H1 (cell line): Measurements from ENCODE around the gene FRA10AC1. TPM values are rescaled to one million over a fixed set of nuclear protein-coding genes. Genes with fewer than 3 reads are reported as not detected.

ENCODE experiments used
- CTCF ChIA-PET: fragments of 300-600 bp; sonication (Branson Sonifier 250); formaldehyde crosslinking; loops from one replicate; lab custom pipeline; 2021; ENCODE audit not compliant: partially characterized antibody; lab: Charles Lee
- POLR2A ChIA-PET: fragments of 300-600 bp; sonication (Branson Sonifier 250); formaldehyde crosslinking; loops from one replicate; lab custom pipeline; 2021; ENCODE audit warnings: inconsistent platforms; ENCODE audit not compliant: partially characterized antibody; lab: Charles Lee
- DNase-seq, 2 experiments: peaks; one replicate each; pipeline versions ENCODE4 v3.0.0 to v3.0.0-alpha.2; 2010 to 2022; ENCODE audit warnings: low spot score in 2 of 2, low read depth in 1 of 2, mixed read lengths in 1 of 2
- FAIRE-seq: peaks from 2 replicates; lab custom pipeline; 2011; peaks lifted over from hg19 to GRCh38; lab: Jason Lieb, UNC
- H2AFZ ChIP-seq: 2 replicates; pipeline ENCODE4 v1.8.1; 2012; ENCODE audit warnings: low read length, inconsistent platforms
- H2AK5ac ChIP-seq: 2 replicates; pipeline ENCODE4 v1.6.1; 2013; ENCODE audit warnings: low read depth, low read length
- H2BK120ac ChIP-seq: replicated peaks from 2 replicates; pipeline ENCODE3; 2013; ENCODE audit warnings: low read depth, low read length, inconsistent platforms
- H2BK12ac ChIP-seq: 2 replicates; pipeline ENCODE4 v1.6.1; 2013; ENCODE audit warnings: low read depth, low read length
- H2BK15ac ChIP-seq: 2 replicates; pipeline ENCODE4 v1.6.1; 2013; ENCODE audit warnings: low read length
- H2BK20ac ChIP-seq: 2 replicates; pipeline ENCODE4 v1.6.1; 2013; ENCODE audit warnings: low read length
- H2BK5ac ChIP-seq: 2 replicates; pipeline ENCODE4 v1.6.1; 2013; ENCODE audit warnings: low read depth, low read length
- H3K14ac ChIP-seq: 2 replicates; pipeline ENCODE4 v1.6.1; 2013; ENCODE audit warnings: inconsistent platforms; ENCODE audit not compliant: insufficient read length
- H3K18ac ChIP-seq: 2 replicates; pipeline ENCODE4 v1.6.1; 2013; ENCODE audit warnings: low read length; ENCODE audit errors: extremely low read depth
- H3K23ac ChIP-seq: 2 replicates; pipeline ENCODE4 v1.6.1; 2013; ENCODE audit warnings: inconsistent platforms; ENCODE audit not compliant: insufficient read length
- H3K23me2 ChIP-seq: 2 replicates; pipeline ENCODE4 v1.6.1; 2013; ENCODE audit warnings: low read depth, low read length
- H3K27ac ChIP-seq: 2 replicates; pipeline ENCODE4 v1.6.1; 2011; ENCODE audit warnings: low read depth, low read length, inconsistent platforms
- H3K27me3 ChIP-seq, 4 experiments: replicated peaks in 1 of 4; 1 replicate in 1 of 4; 2 replicates in 3 of 4; pipeline versions ENCODE4 v1.6.1 to v1.8.1; 2011 to 2013; ENCODE audit warnings: low read length in 3 of 4, mild to moderate bottlenecking in 3 of 4, inconsistent platforms in 2 of 4, mixed read lengths in 2 of 4, moderate library complexity in 1 of 4; ENCODE audit not compliant: control insufficient read depth in 3 of 4, insufficient read depth in 3 of 4; ENCODE audit errors: extremely low read depth in 1 of 4
- H3K36me3 ChIP-seq, 4 experiments: 2 replicates each; pipeline versions ENCODE4 v1.6.1 to v1.8.1; 2011 to 2013; ENCODE audit warnings: mild to moderate bottlenecking in 4 of 4, low read length in 3 of 4, moderate library complexity in 2 of 4, control low read depth in 1 of 4, inconsistent platforms in 1 of 4; ENCODE audit not compliant: insufficient read depth in 4 of 4, control insufficient read depth in 2 of 4
- H3K4ac ChIP-seq: replicated peaks from 2 replicates; pipeline ENCODE3; 2013; ENCODE audit warnings: low read length, low read depth, mixed read lengths, inconsistent platforms; ENCODE audit not compliant: insufficient read length
- H3K4me1 ChIP-seq, 4 experiments: replicated peaks in 1 of 4; 1 replicate in 1 of 4; 2 replicates in 3 of 4; pipeline versions ENCODE4 v1.6.1 to v1.8.1; 2011 to 2013; ENCODE audit warnings: low read length in 3 of 4, inconsistent platforms in 2 of 4, mixed read lengths in 1 of 4; ENCODE audit not compliant: insufficient read depth in 4 of 4, control insufficient read depth in 3 of 4
- H3K4me2 ChIP-seq, 2 experiments: 2 replicates each; pipeline versions ENCODE4 v1.6.1 to v1.8.1; 2011 to 2013; ENCODE audit warnings: low read depth in 2 of 2, low read length in 2 of 2, control low read depth in 1 of 2, inconsistent platforms in 1 of 2, mild to moderate bottlenecking in 1 of 2; ENCODE audit not compliant: insufficient read depth in 1 of 2
- H3K4me3 ChIP-seq, 4 experiments: fragments of 200-600, 300-600 bp in 1 of 4; sonication (generic), shearing (Covaris generic), sonication (Bioruptor Twin) in 1 of 4; 2 replicates each; pipeline versions ENCODE4 v1.5.1 to v1.8.1; 2011 to 2016; ENCODE audit warnings: low read length in 4 of 4, low read depth in 3 of 4, control low read depth in 2 of 4, inconsistent platforms in 2 of 4, mild to moderate bottlenecking in 2 of 4, mixed read lengths in 1 of 4, moderate library complexity in 1 of 4; ENCODE audit not compliant: insufficient read depth in 2 of 4; ENCODE audit errors: extremely low read depth in 1 of 4
- H3K56ac ChIP-seq: replicated peaks from 2 replicates; pipeline ENCODE3; 2013; ENCODE audit warnings: low read depth, mild to moderate bottlenecking, mixed read lengths, low read length, inconsistent platforms; ENCODE audit not compliant: insufficient read length
- H3K79me1 ChIP-seq: 2 replicates; pipeline ENCODE4 v1.6.1; 2013; ENCODE audit warnings: low read depth, low read length, control low read depth
- H3K79me2 ChIP-seq, 2 experiments: 2 replicates each; pipeline versions ENCODE4 v1.6.1 to v1.8.1; 2012 to 2013; ENCODE audit warnings: low read length in 2 of 2, mild to moderate bottlenecking in 2 of 2, inconsistent platforms in 1 of 2; ENCODE audit not compliant: insufficient read depth in 2 of 2, control insufficient read depth in 1 of 2
- H3K9ac ChIP-seq, 4 experiments: replicated peaks in 1 of 4; 1 replicate in 1 of 4; 2 replicates in 3 of 4; pipeline versions ENCODE4 v1.6.1 to v1.8.1; 2011 to 2013; ENCODE audit warnings: low read depth in 3 of 4, low read length in 3 of 4, control low read depth in 2 of 4, mild to moderate bottlenecking in 2 of 4, moderate library complexity in 2 of 4, inconsistent platforms in 1 of 4; ENCODE audit errors: extremely low read depth in 1 of 4
- H3K9me3 ChIP-seq, 2 experiments: 2 replicates each; pipeline versions ENCODE4 v1.6.1 to v1.8.1; 2012 to 2013; ENCODE audit warnings: mild to moderate bottlenecking in 2 of 2, moderate library complexity in 2 of 2, control low read depth in 1 of 2, inconsistent platforms in 1 of 2, low read depth in 1 of 2, low read length in 1 of 2, mixed read lengths in 1 of 2; ENCODE audit not compliant: insufficient read depth in 2 of 2
- H4K20me1 ChIP-seq, 2 experiments: replicated peaks in 1 of 2; 2 replicates each; pipeline versions ENCODE3 to v1.8.1; 2011 to 2013; ENCODE audit warnings: inconsistent platforms in 2 of 2, low read length in 2 of 2, mild to moderate bottlenecking in 1 of 2; ENCODE audit not compliant: insufficient read depth in 2 of 2, control insufficient read depth in 1 of 2
- H4K5ac ChIP-seq: 2 replicates; pipeline ENCODE4 v1.6.1; 2013; ENCODE audit warnings: low read length, low read depth, mixed read lengths, inconsistent platforms; ENCODE audit not compliant: insufficient read length
- H4K8ac ChIP-seq: 2 replicates; pipeline ENCODE4 v1.8.0; 2013; ENCODE audit warnings: mild to moderate bottlenecking, moderate library complexity, low read length, inconsistent platforms; ENCODE audit not compliant: insufficient read depth; ENCODE audit errors: extremely low read depth
- H4K91ac ChIP-seq: replicated peaks from 2 replicates; pipeline ENCODE3; 2013; ENCODE audit warnings: low read length, mixed read lengths, inconsistent platforms; ENCODE audit not compliant: insufficient read length
- BACH1 ChIP-seq: IDR thresholded peaks from 2 replicates; pipeline ENCODE4 v1.6.1; 2012; ENCODE audit warnings: low read length, improper control_type of control experiment
- CREB1 ChIP-seq: IDR thresholded peaks from 2 replicates; pipeline ENCODE4 v1.6.1; 2012; ENCODE audit warnings: inconsistent platforms
- CTCF ChIP-seq, 3 experiments: IDR thresholded peaks; 1 replicate in 2 of 3; 2 replicates in 1 of 3; pipeline versions ENCODE4 v1.5.1 to v1.6.1; 2011; ENCODE audit warnings: low read length in 3 of 3, mild to moderate bottlenecking in 3 of 3, inconsistent platforms in 2 of 3, low read depth in 1 of 3, moderate library complexity in 1 of 3; ENCODE audit not compliant: insufficient read depth in 1 of 3; ENCODE audit errors: control extremely low read depth in 1 of 3
- EP300 ChIP-seq, 2 experiments: IDR thresholded peaks; 1 replicate in 1 of 2; 2 replicates in 1 of 2; pipeline ENCODE4 v1.6.1; 2011 to 2012; ENCODE audit warnings: low read depth in 2 of 2, low read length in 2 of 2, mild to moderate bottlenecking in 2 of 2, borderline replicate concordance in 1 of 2, inconsistent platforms in 1 of 2, moderate library complexity in 1 of 2
- POLR2A ChIP-seq, 2 experiments: IDR thresholded peaks; 1 replicate in 1 of 2; 2 replicates in 1 of 2; pipeline ENCODE4 v1.6.1; 2011; ENCODE audit warnings: low read depth in 2 of 2, low read length in 2 of 2, mild to moderate bottlenecking in 2 of 2; ENCODE audit errors: control extremely low read depth in 1 of 2
- RBBP5 ChIP-seq: IDR thresholded peaks from 2 replicates; pipeline ENCODE4 v1.7.1; 2012; ENCODE audit warnings: low read depth, mild to moderate bottlenecking, inconsistent platforms, low read length, moderate library complexity, borderline replicate concordance
- SIX5 ChIP-seq: IDR thresholded peaks from 2 replicates; pipeline ENCODE4 v1.6.1; 2011; ENCODE audit warnings: mild to moderate bottlenecking, low read depth, low read length
- TAF7 ChIP-seq: optimal IDR thresholded peaks from 2 replicates; pipeline ENCODE3; 2011; ENCODE audit warnings: low read depth, mild to moderate bottlenecking, inconsistent platforms, low read length, moderate library complexity, borderline replicate concordance
- WGBS, 2 experiments: shearing (Covaris generic) in 1 of 2; methylation state at CpG; one replicate each; pipeline versions ENCODE4 v1.1.6 to v1.1.7; 2013 to 2015; ENCODE audit warnings: low lambda C conversion rate in 2 of 2, mixed read lengths in 2 of 2, inconsistent platforms in 1 of 2, low coverage in 1 of 2, missing lambda C conversion rate in 1 of 2; ENCODE audit not compliant: insufficient replicate concordance in 2 of 2, insufficient coverage in 1 of 2, insufficient read length in 1 of 2; ENCODE audit errors: extremely low coverage in 1 of 2, missing lambda C conversion rate in 1 of 2; 5-methylcytosine and 5-hydroxymethylcytosine counted together
- polyA plus RNA-seq, 7 experiments: library from polyadenylated mRNA; depleted of rRNA in 3 of 7; stranded (reverse) in 5 of 7; unstranded in 2 of 7; fragments of >200 nt in 5 of 7; fragments of 200-250 nt in 2 of 7; gene quantifications; 1 replicate in 5 of 7; 2 replicates in 1 of 7; 4 replicates in 1 of 7; pipeline versions ENCODE4 v1.2.1 to v1.2.3, GENCODE V29; 2011 to 2013; ENCODE audit warnings: missing spikeins in 2 of 7, mixed read lengths in 2 of 7
- total RNA-seq: library from RNA; stranded (reverse); fragmentation: NEBNext Ultra II Directional; extraction: Animal tissue kit (Norgen Biotek cat#: 25700); gene quantifications from 2 replicates; pipeline ENCODE4 v1.2.1, GENCODE V29; 2021
- TF ChIP-seq, protein P1 (sequence below): IDR thresholded peaks from 2 replicates; pipeline ENCODE4 v1.6.1; 2012; ENCODE audit warnings: low read length, inconsistent platforms

FRA10AC1 gene
- total and polyA plus RNA-seq, 2 of the 8 experiments (the other 6 are each of a cell fraction or from before 2014, with no cell fraction given) = 4.4 to 13.5 TPM

GRCh38 chr10:93751124-93751523, 48.7 kb upstream of the FRA10AC1 start:
- Histone ChIP-seq H3K79me1 (no peaks in the 10 kb centered on the region), H4K91ac (peak overlapping the region; percentile 46), H4K8ac (no peak overlapping the region), H3K79me2 (no peaks in the 10 kb centered on the region), H2BK5ac (no peak overlapping the region), H4K5ac (peak overlapping the region; percentile 15), H3K27me3 (0 out of 7 replicates have a peak, but pooled peaks cover 0 to under 1% (median 0%) of the 10 kb centered on the region in 4 experiments), H3K4me2 (peak overlapping the region; percentile 41 to 65), H2AFZ (peak overlapping the region; percentile 70; the same call in 1 of the 2 replicates), H3K9ac (no peak overlapping the region), H2BK12ac (no peak overlapping the region), H3K4me3 (peak overlapping the region in 2 of 4 experiments; percentile 1 to 7; a peak in 2 of 8 replicates), H2BK15ac (peak overlapping the region; percentile 47; the same call in 1 of the 2 replicates), H3K36me3 (no peaks in the 10 kb centered on the region), H3K4ac (no peak overlapping the region), H3K18ac (peak overlapping the region; percentile 41; the same call in 1 of the 2 replicates), H3K23me2 (peaks cover 2% of the 10 kb centered on the region; the same call in 1 of the 2 replicates), H2BK20ac (no peak overlapping the region), H3K14ac (no peak overlapping the region), H3K27ac (no peak overlapping the region), H3K23ac (no peak overlapping the region), H3K9me3 (no peaks in the 10 kb centered on the region), H2AK5ac (no peak overlapping the region), H2BK120ac (no peak overlapping the region), H4K20me1 (no peaks in the 10 kb centered on the region), H3K4me1 (peaks cover 9 to 30% (median 23%) of the 10 kb centered on the region in 4 experiments), H3K56ac (no peak overlapping the region)
- DNase-seq (no peak), FAIRE-seq (no peak)
- ChIA-PET POLR2A (no interaction called here), CTCF (interaction anchor here (1.3 to 11.2 kb wide), 4 partner anchors 30 to 107 kb away, joined by 3 to 91 read pairs (median 40); no protein-coding TSS in a partner anchor)
- 38% methylated on average over 7 of the region's 7 CpGs; no CpG with 5 or more reads in 1 of the 2 experiments for WGBS, 2 experiments
- TF ChIP-seq CTCF (IDR thresholded peaks at IDR 0.05; ENCODE audit: control extremely low read depth in 1 of 3, insufficient read depth in 1 of 3, low read depth in 1 of 3, low read length in 3 of 3) (no peak), EP300 (IDR thresholded peaks at IDR 0.05; ENCODE audit: borderline replicate concordance in 1 of 2, low read depth in 2 of 2, low read length in 2 of 2) (no peak), SIX5 (no peak), RBBP5 (no peak), TAF7 (no peak), CREB1 (no peak), POLR2A (IDR thresholded peaks at IDR 0.05; ENCODE audit: control extremely low read depth in 1 of 2, low read depth in 2 of 2, low read length in 2 of 2) (no peak), BACH1 (no peak)
- TF ChIP-seq, protein P1, sequence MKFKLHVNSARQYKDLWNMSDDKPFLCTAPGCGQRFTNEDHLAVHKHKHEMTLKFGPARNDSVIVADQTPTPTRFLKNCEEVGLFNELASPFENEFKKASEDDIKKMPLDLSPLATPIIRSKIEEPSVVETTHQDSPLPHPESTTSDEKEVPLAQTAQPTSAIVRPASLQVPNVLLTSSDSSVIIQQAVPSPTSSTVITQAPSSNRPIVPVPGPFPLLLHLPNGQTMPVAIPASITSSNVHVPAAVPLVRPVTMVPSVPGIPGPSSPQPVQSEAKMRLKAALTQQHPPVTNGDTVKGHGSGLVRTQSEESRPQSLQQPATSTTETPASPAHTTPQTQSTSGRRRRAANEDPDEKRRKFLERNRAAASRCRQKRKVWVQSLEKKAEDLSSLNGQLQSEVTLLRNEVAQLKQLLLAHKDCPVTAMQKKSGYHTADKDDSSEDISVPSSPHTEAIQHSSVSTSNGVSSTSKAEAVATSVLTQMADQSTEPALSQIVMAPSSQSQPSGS = no peak
